Measurements from ENCODE around the gene TNRC6B. TPM values are rescaled to one million over a fixed set of nuclear protein-coding genes. Genes with fewer than 3 reads are reported as not detected.

TNRC6B gene
- total and polyA plus RNA-seq, 5 donors from 2014 or later: 50.6 to 144 (median 72.6) TPM

DNA sequence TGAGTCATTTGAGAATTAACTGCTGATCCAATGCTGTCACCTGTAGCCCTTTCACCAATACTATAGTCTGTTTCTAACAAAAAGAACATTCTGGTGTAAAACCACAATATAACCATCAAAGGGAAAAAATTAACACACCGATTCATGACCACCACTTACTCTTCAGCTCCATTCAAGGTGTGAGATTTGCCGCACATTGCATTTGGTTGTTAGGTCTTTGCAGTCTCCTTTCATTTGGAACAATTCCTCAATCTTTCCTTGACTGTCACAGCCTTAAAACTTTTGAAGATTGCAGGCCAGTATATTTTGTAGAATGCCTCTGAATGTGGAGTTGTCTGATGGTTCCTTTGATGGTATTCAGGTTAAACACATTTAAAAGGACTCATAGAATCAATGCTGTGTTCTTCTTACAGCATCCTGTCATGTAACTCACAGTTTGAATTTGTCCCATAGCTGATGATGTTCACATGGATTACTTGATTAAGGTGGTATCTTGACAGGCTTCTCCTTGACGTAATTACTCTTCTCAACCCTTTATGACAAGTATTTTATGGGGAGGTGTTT lies 63.6 kb downstream of the TNRC6B start:
- DNase-seq: peak in 2 of 3 donors; percentile 49 to 65
- ATAC-seq (ENCODE audit: low read depth in 2 of 2): peak; percentile 65 to 69

DNA sequence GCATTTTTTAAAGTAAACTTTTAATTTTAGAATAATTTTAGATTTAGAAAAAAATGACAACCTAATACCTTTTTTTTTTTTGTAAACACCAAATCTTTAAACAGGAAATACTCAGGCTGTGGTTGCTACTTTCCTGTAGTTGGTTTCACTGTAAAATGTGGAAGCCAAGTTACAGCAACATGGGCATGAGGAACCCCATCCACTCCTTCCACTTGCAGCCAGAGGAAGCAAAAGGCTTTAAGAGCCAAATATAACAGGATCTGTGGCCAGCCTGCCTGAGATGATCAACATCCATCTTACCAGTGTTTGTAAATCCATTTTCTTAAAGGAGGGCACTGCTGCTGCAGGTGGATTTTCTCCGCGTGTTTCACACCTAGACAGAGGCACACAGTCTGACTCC lies 66.2 kb downstream of the TNRC6B start:
- ATAC-seq (ENCODE audit: low read depth in 2 of 2) (no peak), DNase-seq (peak in 2 of 3 donors; percentile 26 to 64)
- peak overlapping the region; percentile 64 to 79 (median 76) for H3K4me3 Mint-ChIP-seq
- no peaks in the 10 kb centered on the region for H3K9me3 Mint-ChIP-seq
- no peaks in the 10 kb centered on the region for H3K27me3 Mint-ChIP-seq
- peaks cover 35 to 87% (median 72%) of the 10 kb centered on the region in 4 donors for H3K4me1 Mint-ChIP-seq
- Histone ChIP-seq H3K9me3 (ENCODE audit: control insufficient read depth in 2 of 2, low read length in 2 of 2) (no peaks in the 10 kb centered on the region), H3K27me3 (ENCODE audit: control insufficient read depth, insufficient read depth, low read length) (no peaks in the 10 kb centered on the region), H3K4me1 (ENCODE audit: control insufficient read depth, insufficient read depth, low read length, poor library complexity, severe bottlenecking) (peaks cover 81% of the 10 kb centered on the region), H3K27ac (ENCODE audit: insufficient read depth, low read length, poor library complexity, severe bottlenecking) (peak overlapping the region; percentile 57), H3K4me3 (ENCODE audit: low read depth, low read length) (peak overlapping the region; percentile 66), H3K36me3 (ENCODE audit: control insufficient read depth, insufficient read depth, low read length) (peaks cover 13% of the 10 kb centered on the region)
- peaks cover 17% of the 10 kb centered on the region for H3K36me3 Mint-ChIP-seq
- H3K27ac Mint-ChIP-seq: peak overlapping the region; percentile 54 to 87 (median 82)

More for the DNA sequence above, 63.6 kb downstream of the TNRC6B start:
- Histone ChIP-seq H3K9me3 (ENCODE audit: control insufficient read depth in 2 of 2, low read length in 2 of 2) (no peaks in the 10 kb centered on the region), H3K4me1 (ENCODE audit: control insufficient read depth, insufficient read depth, low read length, poor library complexity, severe bottlenecking) (peaks cover 72% of the 10 kb centered on the region), H3K36me3 (ENCODE audit: control insufficient read depth, insufficient read depth, low read length) (peaks cover 9% of the 10 kb centered on the region), H3K4me3 (ENCODE audit: low read depth, low read length) (peak overlapping the region; percentile 43), H3K27me3 (ENCODE audit: control insufficient read depth, insufficient read depth, low read length) (no peaks in the 10 kb centered on the region), H3K27ac (ENCODE audit: insufficient read depth, low read length, poor library complexity, severe bottlenecking) (peak overlapping the region; percentile 70)
- Mint-ChIP-seq H3K36me3 (peaks cover 8% of the 10 kb centered on the region), H3K4me1 (peaks cover 29 to 90% (median 73%) of the 10 kb centered on the region in 4 donors), H3K9me3 (no peaks in the 10 kb centered on the region), H3K27me3 (no peaks in the 10 kb centered on the region), H3K27ac (peak overlapping the region; percentile 25 to 89 (median 79)), H3K4me3 (peak overlapping the region; percentile 30 to 52 (median 40))

DNA sequence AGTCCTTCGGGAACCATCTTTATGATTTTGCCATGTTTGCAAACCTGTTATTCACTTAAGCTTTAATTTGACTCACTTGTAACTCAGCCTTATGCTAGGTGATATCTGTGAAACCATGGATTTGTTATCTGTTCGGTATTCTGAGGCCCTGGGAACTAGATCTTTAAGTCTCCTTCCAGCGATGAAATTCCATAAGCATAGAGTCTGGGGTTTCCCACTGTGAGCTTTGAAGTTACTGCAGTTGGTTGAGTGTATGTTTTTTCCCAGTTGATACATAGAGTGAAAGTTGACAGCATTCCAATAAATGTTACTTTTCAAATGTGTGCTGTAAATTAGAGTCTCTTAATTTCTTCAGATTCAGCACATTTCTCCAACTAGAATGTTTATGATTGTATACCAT lies 66.9 kb downstream of the TNRC6B start:
- Histone ChIP-seq H3K36me3 (ENCODE audit: control insufficient read depth, insufficient read depth, low read length) (peaks cover 13% of the 10 kb centered on the region), H3K4me1 (ENCODE audit: control insufficient read depth, insufficient read depth, low read length, poor library complexity, severe bottlenecking) (peaks cover 80% of the 10 kb centered on the region), H3K27me3 (ENCODE audit: control insufficient read depth, insufficient read depth, low read length) (no peaks in the 10 kb centered on the region), H3K27ac (ENCODE audit: insufficient read depth, low read length, poor library complexity, severe bottlenecking) (peak overlapping the region; percentile 57), H3K4me3 (ENCODE audit: low read depth, low read length) (peak overlapping the region; percentile 66), H3K9me3 (ENCODE audit: control insufficient read depth in 2 of 2, low read length in 2 of 2) (no peaks in the 10 kb centered on the region)
- peak overlapping the region in 3 of 4 donors; percentile 11 to 21 (median 21) for H3K4me3 Mint-ChIP-seq
- H3K27me3 Mint-ChIP-seq: no peaks in the 10 kb centered on the region
- DNase-seq (no peak), ATAC-seq (ENCODE audit: low read depth in 2 of 2) (no peak)
- peak overlapping the region in 2 of 3 donors; percentile 48 to 61 for H3K27ac Mint-ChIP-seq
- H3K4me1 Mint-ChIP-seq: peaks cover 37 to 87% (median 73%) of the 10 kb centered on the region in 4 donors
- H3K9me3 Mint-ChIP-seq: no peaks in the 10 kb centered on the region
- H3K36me3 Mint-ChIP-seq: peaks cover 17% of the 10 kb centered on the region

- H3K36me3 Mint-ChIP-seq: peaks cover 21% of the 10 kb centered on the region
- H3K4me3 Mint-ChIP-seq: peak overlapping the region; percentile 18 to 76 (median 67)
- Histone ChIP-seq H3K36me3 (ENCODE audit: control insufficient read depth, insufficient read depth, low read length) (peaks cover 25% of the 10 kb centered on the region), H3K4me3 (ENCODE audit: low read depth, low read length) (peak overlapping the region; percentile 23), H3K27ac (ENCODE audit: insufficient read depth, low read length, poor library complexity, severe bottlenecking) (no peak overlapping the region), H3K27me3 (ENCODE audit: control insufficient read depth, insufficient read depth, low read length) (no peaks in the 10 kb centered on the region), H3K9me3 (ENCODE audit: control insufficient read depth in 2 of 2, low read length in 2 of 2) (no peaks in the 10 kb centered on the region), H3K4me1 (ENCODE audit: control insufficient read depth, insufficient read depth, low read length, poor library complexity, severe bottlenecking) (peaks cover 49% of the 10 kb centered on the region)
- DNase-seq (peak in 2 of 3 donors; percentile 58 to 59), ATAC-seq (ENCODE audit: low read depth in 2 of 2) (peak; percentile 78 to 86)
- H3K9me3 Mint-ChIP-seq: no peaks in the 10 kb centered on the region
- peaks cover 33 to 79% (median 64%) of the 10 kb centered on the region in 4 donors for H3K4me1 Mint-ChIP-seq
- H3K27me3 Mint-ChIP-seq: no peaks in the 10 kb centered on the region
- H3K27ac Mint-ChIP-seq: peak overlapping the region; percentile 83 to 86 (median 85)
These were observed 70.3 kb downstream of the TNRC6B start for GRCh38 chr22:40247976-40248375.

DNA sequence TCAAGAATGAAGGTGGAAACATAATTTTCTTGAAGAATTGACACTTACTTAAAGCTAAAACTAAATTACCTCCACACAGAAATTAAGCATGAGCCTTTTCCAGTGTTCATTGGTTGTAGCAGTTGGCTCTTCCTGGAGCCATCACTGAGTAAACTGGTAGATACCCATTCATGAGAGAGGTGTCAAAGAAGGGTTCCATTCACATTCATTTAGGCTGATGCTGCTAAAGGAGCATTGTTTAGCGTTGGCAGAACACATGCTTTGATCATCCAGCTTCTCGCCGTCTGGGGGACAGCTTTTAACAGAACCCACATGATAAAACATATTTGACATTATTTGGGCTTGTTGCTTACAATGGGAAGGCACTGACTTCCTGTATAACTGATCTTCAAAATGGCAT lies 71.6 kb downstream of the TNRC6B start:
- ATAC-seq (ENCODE audit: low read depth in 2 of 2) (no peak), DNase-seq (no peak)
- Mint-ChIP-seq H3K9me3 (no peaks in the 10 kb centered on the region), H3K4me3 (no peak overlapping the region), H3K27me3 (peaks cover 4% of the 10 kb centered on the region), H3K4me1 (peaks cover 38 to 80% (median 65%) of the 10 kb centered on the region in 4 donors), H3K36me3 (peaks cover 30% of the 10 kb centered on the region), H3K27ac (peak overlapping the region in 2 of 3 donors; percentile 28 to 64)
- H3K9me3 ChIP-seq (ENCODE audit: control insufficient read depth in 2 of 2, low read length in 2 of 2): no peaks in the 10 kb centered on the region
- H3K36me3 ChIP-seq (ENCODE audit: control insufficient read depth, insufficient read depth, low read length): peaks cover 29% of the 10 kb centered on the region
- no peaks in the 10 kb centered on the region for H3K27me3 ChIP-seq (ENCODE audit: control insufficient read depth, insufficient read depth, low read length)
- H3K4me3 ChIP-seq (ENCODE audit: low read depth, low read length): no peak overlapping the region
- peaks cover 39% of the 10 kb centered on the region for H3K4me1 ChIP-seq (ENCODE audit: control insufficient read depth, insufficient read depth, low read length, poor library complexity, severe bottlenecking)
- no peak overlapping the region for H3K27ac ChIP-seq (ENCODE audit: insufficient read depth, low read length, poor library complexity, severe bottlenecking)

DNA sequence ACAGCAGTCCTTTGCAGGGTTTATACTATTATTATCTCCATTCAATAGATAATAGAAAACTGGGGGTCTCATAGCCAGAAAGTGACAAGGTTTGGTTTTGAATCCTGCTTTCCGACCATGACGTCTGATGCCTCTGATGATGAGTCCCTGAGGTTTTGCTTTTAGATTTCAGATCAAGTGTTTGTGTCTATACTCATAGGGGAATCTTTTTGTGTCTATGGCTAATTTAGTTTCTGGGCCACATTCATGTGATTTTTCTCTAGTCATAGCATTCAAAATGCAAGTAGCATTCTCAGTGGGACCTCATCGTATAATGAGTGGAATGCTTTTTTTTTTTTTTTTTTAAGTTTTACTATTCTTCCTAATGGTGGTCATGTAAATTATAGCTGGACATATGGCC lies 72.9 kb downstream of the TNRC6B start:
- peaks cover 35% of the 10 kb centered on the region for H3K4me1 ChIP-seq (ENCODE audit: control insufficient read depth, insufficient read depth, low read length, poor library complexity, severe bottlenecking)
- H3K27ac ChIP-seq (ENCODE audit: insufficient read depth, low read length, poor library complexity, severe bottlenecking): no peak overlapping the region
- DNase-seq: no peak
- peaks cover 4% of the 10 kb centered on the region for H3K27me3 Mint-ChIP-seq
- peaks cover 35% of the 10 kb centered on the region for H3K36me3 ChIP-seq (ENCODE audit: control insufficient read depth, insufficient read depth, low read length)
- H3K27me3 ChIP-seq (ENCODE audit: control insufficient read depth, insufficient read depth, low read length): no peaks in the 10 kb centered on the region
- H3K9me3 ChIP-seq (ENCODE audit: control insufficient read depth in 2 of 2, low read length in 2 of 2): no peaks in the 10 kb centered on the region
- H3K36me3 Mint-ChIP-seq: peaks cover 28% of the 10 kb centered on the region
- no peak overlapping the region for H3K4me3 ChIP-seq (ENCODE audit: low read depth, low read length)
- peak overlapping the region; percentile 56 to 89 (median 64) for H3K27ac Mint-ChIP-seq
- no peaks in the 10 kb centered on the region for H3K9me3 Mint-ChIP-seq
- H3K4me1 Mint-ChIP-seq: peaks cover 38 to 84% (median 68%) of the 10 kb centered on the region in 4 donors
- peak overlapping the region in 1 of 4 donors; percentile 39 for H3K4me3 Mint-ChIP-seq
- no peak for ATAC-seq (ENCODE audit: low read depth in 2 of 2)

GRCh38 chr22:40251106-40251505 lies 73.4 kb downstream of the TNRC6B start:
- Mint-ChIP-seq H3K4me3 (no peak overlapping the region), H3K9me3 (peaks cover 0 to 2% (median 0%) of the 10 kb centered on the region in 7 donors), H3K4me1 (peaks cover 41 to 84% (median 68%) of the 10 kb centered on the region in 4 donors), H3K36me3 (peaks cover 28% of the 10 kb centered on the region), H3K27me3 (peaks cover 4% of the 10 kb centered on the region), H3K27ac (peak overlapping the region in 2 of 3 donors; percentile 43 to 64)
- H3K4me1 ChIP-seq (ENCODE audit: control insufficient read depth, insufficient read depth, low read length, poor library complexity, severe bottlenecking): peaks cover 35% of the 10 kb centered on the region
- H3K9me3 ChIP-seq (ENCODE audit: control insufficient read depth in 2 of 2, low read length in 2 of 2): no peaks in the 10 kb centered on the region
- peaks cover 31% of the 10 kb centered on the region for H3K36me3 ChIP-seq (ENCODE audit: control insufficient read depth, insufficient read depth, low read length)
- ATAC-seq (ENCODE audit: low read depth in 2 of 2) (no peak), DNase-seq (no peak)
- H3K27ac ChIP-seq (ENCODE audit: insufficient read depth, low read length, poor library complexity, severe bottlenecking): no peak overlapping the region
- H3K27me3 ChIP-seq (ENCODE audit: control insufficient read depth, insufficient read depth, low read length): no peaks in the 10 kb centered on the region
- no peak overlapping the region for H3K4me3 ChIP-seq (ENCODE audit: low read depth, low read length)

GRCh38 chr22:40252146-40252545 lies 74.4 kb downstream of the TNRC6B start:
- Mint-ChIP-seq H3K4me1 (peaks cover 52 to 85% (median 70%) of the 10 kb centered on the region in 4 donors), H3K36me3 (peaks cover 34% of the 10 kb centered on the region), H3K9me3 (peaks cover 0 to 2% (median 0%) of the 10 kb centered on the region in 7 donors), H3K27ac (no peak overlapping the region), H3K27me3 (peaks cover 4% of the 10 kb centered on the region), H3K4me3 (peak overlapping the region in 1 of 4 donors; percentile 6)
- Histone ChIP-seq H3K27ac (ENCODE audit: insufficient read depth, low read length, poor library complexity, severe bottlenecking) (no peak overlapping the region), H3K4me1 (ENCODE audit: control insufficient read depth, insufficient read depth, low read length, poor library complexity, severe bottlenecking) (peaks cover 29% of the 10 kb centered on the region), H3K9me3 (ENCODE audit: control insufficient read depth in 2 of 2, low read length in 2 of 2) (no peaks in the 10 kb centered on the region), H3K36me3 (ENCODE audit: control insufficient read depth, insufficient read depth, low read length) (peaks cover 26% of the 10 kb centered on the region), H3K27me3 (ENCODE audit: control insufficient read depth, insufficient read depth, low read length) (no peaks in the 10 kb centered on the region), H3K4me3 (ENCODE audit: low read depth, low read length) (no peak overlapping the region)
- DNase-seq (no peak), ATAC-seq (ENCODE audit: low read depth in 2 of 2) (no peak)

Data from CD4-positive, CD25-positive, alpha-beta regulatory T cell (primary cell).